ENCODE measurements around the gene PNKD. TPM values are rescaled to one million over a fixed set of nuclear protein-coding genes. Genes with fewer than 3 reads are reported as not detected.

PNKD gene, protein sequence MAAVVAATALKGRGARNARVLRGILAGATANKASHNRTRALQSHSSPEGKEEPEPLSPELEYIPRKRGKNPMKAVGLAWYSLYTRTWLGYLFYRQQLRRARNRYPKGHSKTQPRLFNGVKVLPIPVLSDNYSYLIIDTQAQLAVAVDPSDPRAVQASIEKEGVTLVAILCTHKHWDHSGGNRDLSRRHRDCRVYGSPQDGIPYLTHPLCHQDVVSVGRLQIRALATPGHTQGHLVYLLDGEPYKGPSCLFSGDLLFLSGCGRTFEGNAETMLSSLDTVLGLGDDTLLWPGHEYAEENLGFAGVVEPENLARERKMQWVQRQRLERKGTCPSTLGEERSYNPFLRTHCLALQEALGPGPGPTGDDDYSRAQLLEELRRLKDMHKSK
- 18.6 and 20.3 TPM in 2 replicates for total RNA-seq

DNA sequence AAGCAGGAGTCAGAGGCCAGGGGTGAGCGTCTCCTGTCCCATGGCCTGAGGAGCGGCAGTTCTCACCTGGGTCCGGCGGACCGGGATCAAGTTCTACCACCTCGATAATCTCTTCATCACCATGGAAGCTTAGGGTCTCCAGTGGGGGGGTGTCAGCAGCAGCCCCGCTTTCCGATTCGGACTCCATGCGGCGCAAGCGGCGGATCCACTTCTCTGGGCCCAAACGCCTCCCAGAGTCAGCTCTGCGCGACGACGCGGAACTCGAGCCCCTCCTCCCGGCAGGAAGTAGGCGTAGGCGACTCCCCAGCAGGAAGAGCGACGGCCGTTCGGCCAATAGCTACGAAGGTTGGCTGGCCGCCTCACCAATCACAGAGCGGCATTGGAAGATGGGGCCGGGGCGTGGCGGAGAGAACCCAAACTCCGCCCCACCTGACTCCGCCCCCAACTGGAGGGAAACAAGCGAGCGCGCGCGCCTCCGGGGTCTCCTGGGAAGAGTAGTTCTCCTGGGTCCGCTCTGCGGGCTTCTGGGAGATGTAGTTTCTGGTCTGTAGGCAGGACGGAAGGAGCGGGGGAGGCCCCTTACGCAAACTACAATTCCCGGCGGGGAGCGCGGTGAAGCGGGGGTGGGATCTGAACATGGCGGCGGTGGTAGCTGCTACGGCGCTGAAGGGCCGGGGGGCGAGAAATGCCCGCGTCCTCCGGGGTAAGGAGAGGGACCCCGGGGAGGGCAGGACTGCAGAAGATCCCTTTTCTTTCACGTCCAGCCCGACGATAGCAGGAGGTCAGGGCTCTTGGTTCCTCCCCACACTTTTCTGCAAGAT is at the start of gene PNKD, which contains the start of gene AAMP:
Gene PNKD, plus strand, starts transcription at position 620 of the 821 bp plus-strand sequence. Its CDS starts 17 bp downstream, at position 637.
Gene AAMP, minus strand, starts transcription at position 238 of the 821 bp plus-strand sequence. Its CDS starts 51 bp downstream, at position 187.
- Mint-ChIP-seq H3K27ac (peak within 1 kb of the TSS; percentile 87), H3K9me3 (no peaks in the 10 kb centered on the region), H3K4me3 (peak within 1 kb of the TSS; percentile 89), H3K27me3 (ENCODE audit: insufficient read depth) (peaks cover 1% of the 10 kb centered on the region), H3K4me1 (ENCODE audit: low read depth) (peaks cover 38% of the 10 kb centered on the region), H3K36me3 (ENCODE audit: low read depth) (peaks cover 42% of the 10 kb centered on the region)
- intact Hi-C loops (cut with micrococcal nuclease): loop anchor here (1.0 to 5.0 kb wide), 12 partner anchors 15 to 1272 kb away; partner anchors contain the start of genes ARPC2, BCS1L, CHPF and CNOT9
- DNase-seq (ENCODE audit: low spot score): peak; percentile 100

GRCh38 chr2:218221000-218221399 is 49.3 kb upstream of the PNKD start:
- Mint-ChIP-seq H3K4me3 (peak overlapping the region; percentile 91), H3K27ac (peak overlapping the region; percentile 95), H3K4me1 (ENCODE audit: low read depth) (peaks cover 73% of the 10 kb centered on the region), H3K9me3 (no peaks in the 10 kb centered on the region), H3K27me3 (ENCODE audit: insufficient read depth) (no peaks in the 10 kb centered on the region), H3K36me3 (ENCODE audit: low read depth) (peaks cover 56% of the 10 kb centered on the region)
- intact Hi-C loops (cut with micrococcal nuclease): loop anchor here (10.0 kb wide), 2 partner anchors 674 to 1034 kb away; partner anchors contain the start of genes TUBA4A and TUBA4B
- no peak for DNase-seq (ENCODE audit: low spot score)

GRCh38 chr2:218223046-218223445 is 47.3 kb upstream of the PNKD start:
- peak overlapping the region; percentile 23 for H3K4me3 Mint-ChIP-seq
- no peak for DNase-seq (ENCODE audit: low spot score)
- H3K27me3 Mint-ChIP-seq (ENCODE audit: insufficient read depth): no peaks in the 10 kb centered on the region
- H3K4me1 Mint-ChIP-seq (ENCODE audit: low read depth): peaks cover 72% of the 10 kb centered on the region
- intact Hi-C loops (cut with micrococcal nuclease): loop anchor here (10.0 kb wide), 2 partner anchors 672 to 1032 kb away; partner anchors contain the start of genes TUBA4A and TUBA4B
- peaks cover 65% of the 10 kb centered on the region for H3K36me3 Mint-ChIP-seq (ENCODE audit: low read depth)
- H3K27ac Mint-ChIP-seq: peak overlapping the region; percentile 61
- H3K9me3 Mint-ChIP-seq: no peaks in the 10 kb centered on the region

GRCh38 chr2:218224186-218224585 is 46.1 kb upstream of the PNKD start:
- Mint-ChIP-seq H3K4me3 (peak overlapping the region; percentile 65), H3K27me3 (ENCODE audit: insufficient read depth) (no peaks in the 10 kb centered on the region), H3K9me3 (no peaks in the 10 kb centered on the region), H3K4me1 (ENCODE audit: low read depth) (peaks cover 81% of the 10 kb centered on the region), H3K27ac (peak overlapping the region; percentile 79), H3K36me3 (ENCODE audit: low read depth) (peaks cover 69% of the 10 kb centered on the region)
- no peak for DNase-seq (ENCODE audit: low spot score)
- intact Hi-C loops (cut with micrococcal nuclease): loop anchor here (10.0 kb wide), 2 partner anchors 671 to 1031 kb away; partner anchors contain the start of genes TUBA4A and TUBA4B

- intact Hi-C loops (cut with micrococcal nuclease): loop anchor here (10.0 kb wide), 2 partner anchors 668 to 1028 kb away; partner anchors contain the start of genes TUBA4A and TUBA4B
- H3K4me3 Mint-ChIP-seq: no peak overlapping the region
- H3K9me3 Mint-ChIP-seq: no peaks in the 10 kb centered on the region
- H3K27ac Mint-ChIP-seq: peak overlapping the region; percentile 72
- DNase-seq (ENCODE audit: low spot score): no peak
- H3K4me1 Mint-ChIP-seq (ENCODE audit: low read depth): peaks cover 72% of the 10 kb centered on the region
- H3K27me3 Mint-ChIP-seq (ENCODE audit: insufficient read depth): no peaks in the 10 kb centered on the region
- H3K36me3 Mint-ChIP-seq (ENCODE audit: low read depth): peaks cover 63% of the 10 kb centered on the region
Observed at GRCh38 chr2:218226903-218227302, 43.4 kb upstream of the PNKD start.

GRCh38 chr2:218228366-218229090 is 41.8 kb upstream of the PNKD start:
- H3K4me3 Mint-ChIP-seq: peak overlapping the region; percentile 65

GRCh38 chr2:218229239-218229638 is 41.1 kb upstream of the PNKD start:
- H3K36me3 Mint-ChIP-seq (ENCODE audit: low read depth): peaks cover 75% of the 10 kb centered on the region

More at GRCh38 chr2:218228366-218229090, 41.8 kb upstream of the PNKD start:
- Mint-ChIP-seq H3K27me3 (ENCODE audit: insufficient read depth) (no peaks in the 10 kb centered on the region), H3K27ac (peak overlapping the region; percentile 87), H3K4me1 (ENCODE audit: low read depth) (peaks cover 67% of the 10 kb centered on the region), H3K9me3 (no peaks in the 10 kb centered on the region), H3K36me3 (ENCODE audit: low read depth) (peaks cover 73% of the 10 kb centered on the region)
- no peak for DNase-seq (ENCODE audit: low spot score)
- intact Hi-C loops (cut with micrococcal nuclease): loop anchor here (1.0 to 10.0 kb wide), 5 partner anchors 10 to 1026 kb away; partner anchors contain the start of genes TUBA4A and TUBA4B

DNA sequence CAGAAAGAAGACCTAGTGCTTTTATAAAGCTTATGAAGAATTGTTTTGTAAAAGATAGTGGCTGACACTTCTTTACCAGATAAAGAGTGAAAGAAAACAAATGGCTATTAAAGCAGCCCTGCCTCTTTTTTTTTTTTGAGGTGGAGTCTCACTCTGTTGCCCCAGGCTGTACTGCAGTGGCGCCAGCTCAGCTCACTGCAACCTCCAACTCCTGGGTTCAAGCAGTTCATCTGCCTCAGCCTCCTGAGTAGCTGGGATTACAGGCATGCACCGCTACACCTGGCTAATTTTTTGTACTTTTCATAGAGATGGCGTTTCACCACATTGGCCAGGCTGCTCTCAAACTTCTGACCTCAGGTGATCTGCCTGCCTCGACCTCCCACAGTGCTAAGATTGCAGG is 40.5 kb upstream of the PNKD start:
- DNase-seq (ENCODE audit: low spot score): no peak
- Mint-ChIP-seq H3K27ac (peak overlapping the region; percentile 86), H3K27me3 (ENCODE audit: insufficient read depth) (no peaks in the 10 kb centered on the region), H3K4me1 (ENCODE audit: low read depth) (peaks cover 66% of the 10 kb centered on the region), H3K9me3 (no peaks in the 10 kb centered on the region), H3K36me3 (ENCODE audit: low read depth) (peaks cover 76% of the 10 kb centered on the region), H3K4me3 (peak overlapping the region; percentile 67)
- intact Hi-C loops (cut with micrococcal nuclease): loop anchor here (1.0 to 10.0 kb wide), 6 partner anchors 12 to 1025 kb away; partner anchors contain the start of genes TUBA4A and TUBA4B

More at GRCh38 chr2:218229239-218229638, 41.1 kb upstream of the PNKD start:
- H3K4me3 Mint-ChIP-seq: peak overlapping the region; percentile 65
- H3K9me3 Mint-ChIP-seq: no peaks in the 10 kb centered on the region
- H3K27me3 Mint-ChIP-seq (ENCODE audit: insufficient read depth): no peaks in the 10 kb centered on the region
- DNase-seq (ENCODE audit: low spot score): peak; percentile 57
- intact Hi-C loops (cut with micrococcal nuclease): loop anchor here (1.0 to 10.0 kb wide), 5 partner anchors 11 to 1026 kb away; partner anchors contain the start of genes TUBA4A and TUBA4B
- peaks cover 66% of the 10 kb centered on the region for H3K4me1 Mint-ChIP-seq (ENCODE audit: low read depth)
- H3K27ac Mint-ChIP-seq: peak overlapping the region; percentile 87

- peak overlapping the region; percentile 67 for H3K4me3 Mint-ChIP-seq
- no peak for DNase-seq (ENCODE audit: low spot score)
- H3K9me3 Mint-ChIP-seq: no peaks in the 10 kb centered on the region
- H3K36me3 Mint-ChIP-seq (ENCODE audit: low read depth): peaks cover 73% of the 10 kb centered on the region
- intact Hi-C loops (cut with micrococcal nuclease): loop anchor here (1.0 to 2.0 kb wide), 2 partner anchors 14 to 39 kb away; partner anchors contain the start of genes AAMP and PNKD
- no peaks in the 10 kb centered on the region for H3K27me3 Mint-ChIP-seq (ENCODE audit: insufficient read depth)
- peaks cover 56% of the 10 kb centered on the region for H3K4me1 Mint-ChIP-seq (ENCODE audit: low read depth)
- peak overlapping the region; percentile 86 for H3K27ac Mint-ChIP-seq
Observed at GRCh38 chr2:218230882-218231281, 39.4 kb upstream of the PNKD start.

DNA sequence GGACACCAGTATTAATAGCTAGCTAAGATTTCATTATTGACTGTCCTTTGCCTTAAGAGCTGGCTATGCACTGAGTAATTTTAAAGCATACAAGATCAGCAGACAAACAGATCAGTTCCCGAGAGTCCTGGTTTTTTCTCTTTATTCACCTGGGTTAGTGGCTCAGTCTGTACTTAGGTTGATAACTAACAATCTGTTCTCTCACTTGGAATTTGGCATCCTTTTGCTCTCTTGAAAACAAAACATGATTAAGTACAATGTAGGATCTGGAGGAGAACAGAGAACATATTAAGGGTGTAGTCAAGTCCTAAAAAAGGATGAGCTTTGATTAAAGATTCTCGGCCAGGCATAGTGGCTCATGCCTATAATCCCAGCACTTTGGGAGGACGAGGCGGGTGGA is 36.8 kb upstream of the PNKD start:
- Mint-ChIP-seq H3K27ac (no peak overlapping the region), H3K4me1 (ENCODE audit: low read depth) (peaks cover 42% of the 10 kb centered on the region), H3K4me3 (no peak overlapping the region), H3K9me3 (no peaks in the 10 kb centered on the region), H3K27me3 (ENCODE audit: insufficient read depth) (no peaks in the 10 kb centered on the region), H3K36me3 (ENCODE audit: low read depth) (peaks cover 61% of the 10 kb centered on the region)
- intact Hi-C loops (cut with micrococcal nuclease): no loop called here
- DNase-seq (ENCODE audit: low spot score): no peak

DNA sequence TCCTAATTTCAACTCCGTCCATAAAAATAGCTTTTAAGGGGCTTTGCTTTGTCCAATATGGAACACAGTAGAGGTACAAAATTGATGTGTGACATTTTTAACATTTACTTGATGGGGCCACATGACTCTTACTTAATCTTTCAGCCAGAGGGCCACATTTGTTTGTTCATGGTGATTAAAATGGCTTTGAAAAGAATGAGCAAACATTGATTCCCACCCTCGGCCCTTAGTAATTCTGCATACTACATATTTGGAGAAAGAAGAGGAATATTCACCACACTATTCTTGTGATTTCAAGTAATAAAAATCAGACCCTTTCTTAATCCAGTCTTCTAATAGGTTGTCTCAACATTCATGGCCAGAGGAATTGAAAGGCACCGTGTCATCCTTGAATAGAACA is 35.8 kb upstream of the PNKD start:
- intact Hi-C loops (cut with micrococcal nuclease): no loop called here
- peaks cover 62% of the 10 kb centered on the region for H3K36me3 Mint-ChIP-seq (ENCODE audit: low read depth)
- peaks cover 34% of the 10 kb centered on the region for H3K4me1 Mint-ChIP-seq (ENCODE audit: low read depth)
- DNase-seq (ENCODE audit: low spot score): no peak
- no peaks in the 10 kb centered on the region for H3K27me3 Mint-ChIP-seq (ENCODE audit: insufficient read depth)
- no peaks in the 10 kb centered on the region for H3K9me3 Mint-ChIP-seq
- H3K27ac Mint-ChIP-seq: no peak overlapping the region
- H3K4me3 Mint-ChIP-seq: no peak overlapping the region

DNA sequence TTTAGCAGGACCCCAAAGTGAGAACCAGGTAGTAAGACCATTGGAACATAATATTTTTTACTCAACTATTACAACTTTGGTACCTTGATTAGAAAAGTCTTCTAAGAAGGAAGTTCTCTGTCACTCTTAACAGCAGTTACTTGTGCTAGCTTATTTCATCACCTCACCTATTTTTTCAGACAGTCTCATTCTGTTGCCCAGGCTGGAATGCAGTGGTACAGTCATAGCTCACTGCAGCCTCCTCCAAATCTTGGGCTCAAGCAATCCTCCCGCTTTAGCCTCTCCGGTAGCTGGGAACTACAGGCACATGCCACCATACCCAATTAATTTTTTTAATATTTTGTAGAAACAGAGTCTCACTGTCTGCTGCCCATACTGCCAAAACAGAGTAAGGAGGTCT is 35.3 kb upstream of the PNKD start:
- peaks cover 34% of the 10 kb centered on the region for H3K4me1 Mint-ChIP-seq (ENCODE audit: low read depth)

More for the DNA sequence above, 35.3 kb upstream of the PNKD start:
- intact Hi-C loops (cut with micrococcal nuclease): no loop called here
- Mint-ChIP-seq H3K27me3 (ENCODE audit: insufficient read depth) (no peaks in the 10 kb centered on the region), H3K36me3 (ENCODE audit: low read depth) (peaks cover 62% of the 10 kb centered on the region), H3K4me3 (no peak overlapping the region), H3K9me3 (no peaks in the 10 kb centered on the region), H3K27ac (no peak overlapping the region)
- no peak for DNase-seq (ENCODE audit: low spot score)
